NK-92 treated with Interleukin-12 subunit alpha and Interleukin-12 subunit beta, amount 100 ng/mL, for 24 hours (cell line): ENCODE results near the gene RARRES2.
"Not testable (repeated sequence)": the region's sequence is repeated elsewhere in the genome, so short reads cannot be mapped to it uniquely, and the experiment has no call there.

Experiments
- DNase-seq: peaks from one replicate; lab custom pipeline; 2025; lab: John Stamatoyannopoulos, UW

RARRES2 gene

GRCh38 chr7:150316987-150317386 lies 24.4 kb downstream of the RARRES2 start:
- DNase-seq = not testable (repeated sequence)

DNA sequence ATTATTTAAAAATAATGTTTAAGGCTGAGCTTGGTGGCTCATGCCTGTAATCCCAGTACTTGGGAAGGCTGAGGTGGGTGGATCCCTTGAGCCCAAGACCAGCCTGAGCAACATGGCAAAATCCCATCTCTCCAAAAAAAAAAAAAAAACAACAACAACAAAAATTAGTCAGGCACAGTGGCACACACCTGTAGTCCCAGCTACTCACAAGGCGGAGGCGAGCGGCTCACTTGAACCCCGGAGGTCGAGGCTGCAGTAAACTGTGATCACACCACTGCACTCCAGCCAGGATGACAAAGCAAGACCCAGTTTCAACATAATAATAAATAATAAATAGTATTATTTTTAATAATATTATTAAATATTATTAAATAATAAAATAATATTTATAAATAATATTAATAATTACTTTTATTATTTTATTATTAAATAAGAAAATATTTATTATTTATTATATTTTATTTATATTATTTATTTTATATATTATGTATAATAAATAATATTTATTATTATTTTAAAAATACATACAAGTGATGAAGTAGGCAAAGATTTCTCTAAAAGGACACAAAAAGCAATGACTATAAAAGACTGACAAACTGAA lies 26.7 kb downstream of the RARRES2 start:
- DNase-seq = no peak

DNA sequence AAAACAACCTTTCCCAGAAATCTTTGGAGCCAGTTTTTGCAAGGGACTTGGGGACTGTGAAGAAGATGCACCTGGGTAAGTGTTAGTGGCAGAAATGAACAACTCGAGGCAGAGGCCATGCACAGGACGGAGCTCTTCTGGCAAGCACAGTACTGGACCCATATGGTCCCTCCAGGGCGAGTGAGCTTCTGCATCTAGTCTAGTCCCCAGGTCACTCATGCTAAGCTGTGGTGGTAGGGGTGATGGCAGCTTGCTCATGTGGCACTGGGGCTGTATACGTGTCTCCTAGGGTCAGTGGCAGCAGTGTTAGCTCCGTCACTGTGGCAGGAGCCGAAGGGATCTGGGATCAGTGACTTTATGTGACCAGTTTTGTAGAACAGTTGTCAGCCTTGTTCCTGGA lies 27.6 kb downstream of the RARRES2 start:
- no peak for DNase-seq

GRCh38 chr7:150313367-150313809 lies 28.0 kb downstream of the RARRES2 start:
- DNase-seq = no peak

GRCh38 chr7:150312649-150313366 lies 28.6 kb downstream of the RARRES2 start:
- DNase-seq = not testable (repeated sequence)

- no peak for DNase-seq
These were observed 29.7 kb downstream of the RARRES2 start for GRCh38 chr7:150311711-150312110.

- no peak for DNase-seq
These were observed 30.3 kb downstream of the RARRES2 start for GRCh38 chr7:150311146-150311545.

GRCh38 chr7:150308575-150308974 lies 32.9 kb downstream of the RARRES2 start:
- no peak for DNase-seq

- DNase-seq = no peak
These were observed 33.5 kb downstream of the RARRES2 start for GRCh38 chr7:150307904-150308303.

GRCh38 chr7:150307129-150307528 lies 34.3 kb downstream of the RARRES2 start:
- DNase-seq = no peak

DNA sequence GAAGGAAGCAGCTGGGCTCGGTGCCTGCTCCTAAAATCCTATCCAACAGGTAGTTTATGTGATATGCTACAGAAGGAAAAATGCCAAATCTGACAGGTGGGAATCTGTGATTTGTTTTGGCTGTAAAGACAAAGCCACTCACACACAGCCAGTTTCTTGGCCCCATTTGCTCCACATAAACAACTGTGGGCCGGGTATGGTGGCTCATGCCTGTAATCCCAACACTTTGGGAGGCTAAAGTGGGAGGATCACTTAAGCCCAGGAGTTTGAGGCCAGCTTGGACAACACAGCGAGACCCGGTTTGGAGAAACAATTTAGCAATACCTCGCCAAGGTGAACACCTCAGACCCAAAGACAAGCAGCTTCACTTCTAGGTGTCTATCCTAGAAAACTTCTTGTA lies 35.1 kb downstream of the RARRES2 start:
- DNase-seq = not testable (repeated sequence)

DNA sequence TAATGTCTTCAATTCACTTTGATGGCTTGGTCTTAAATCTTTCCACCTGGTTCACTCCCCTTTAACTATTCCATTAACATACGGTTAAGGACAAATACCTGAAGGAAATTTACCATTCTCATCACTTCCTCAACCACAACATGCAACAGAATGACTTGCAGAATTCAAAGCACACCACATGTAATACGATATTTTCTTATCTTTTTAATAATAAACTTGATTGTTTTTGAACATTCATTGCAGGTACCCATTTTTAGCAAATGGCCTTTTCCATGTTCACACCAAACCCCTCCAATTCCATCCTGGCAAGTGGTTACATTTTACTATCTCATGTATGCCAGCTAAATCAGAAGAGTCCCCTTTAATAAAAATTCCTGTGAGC lies 35.5 kb downstream of the RARRES2 start:
- DNase-seq = not testable (repeated sequence)

GRCh38 chr7:150305259-150305902 lies 36.0 kb downstream of the RARRES2 start:
- DNase-seq = not testable (repeated sequence)

DNA sequence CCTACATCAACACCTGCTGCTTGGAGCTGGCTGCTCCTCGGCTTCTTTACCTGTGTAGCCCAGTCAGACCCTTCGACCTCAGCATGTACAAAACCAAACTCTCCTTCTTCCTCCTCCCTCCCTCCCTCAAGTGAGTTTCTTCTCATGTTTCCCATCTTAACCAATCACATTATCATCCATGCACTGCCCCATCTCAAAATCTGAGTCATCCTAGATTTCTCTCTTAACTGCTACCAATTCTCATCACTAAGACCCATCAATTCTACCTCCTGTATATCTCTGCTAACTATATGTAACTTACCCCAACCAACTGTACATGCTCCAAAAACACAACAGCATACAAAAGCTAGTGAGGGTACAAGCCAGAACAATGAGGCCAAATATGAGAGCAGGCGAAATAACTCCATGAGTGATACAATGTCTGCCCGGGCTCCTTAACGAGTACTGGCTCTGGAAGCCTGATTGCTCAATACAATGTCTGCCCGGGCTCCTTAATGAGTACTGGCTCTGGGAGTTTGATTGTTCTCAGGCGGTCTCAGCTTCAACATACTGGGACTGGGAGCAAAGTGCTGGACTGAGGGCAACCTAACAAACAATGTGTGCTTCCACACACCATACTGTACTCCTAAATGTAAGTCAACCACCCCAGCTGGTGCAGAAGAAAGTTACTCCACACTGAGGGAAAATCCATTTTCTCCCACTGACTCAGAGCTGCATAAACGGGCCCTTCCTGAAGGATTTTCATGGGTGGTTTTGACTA lies 36.8 kb downstream of the RARRES2 start:
- DNase-seq = not testable (repeated sequence)

DNA sequence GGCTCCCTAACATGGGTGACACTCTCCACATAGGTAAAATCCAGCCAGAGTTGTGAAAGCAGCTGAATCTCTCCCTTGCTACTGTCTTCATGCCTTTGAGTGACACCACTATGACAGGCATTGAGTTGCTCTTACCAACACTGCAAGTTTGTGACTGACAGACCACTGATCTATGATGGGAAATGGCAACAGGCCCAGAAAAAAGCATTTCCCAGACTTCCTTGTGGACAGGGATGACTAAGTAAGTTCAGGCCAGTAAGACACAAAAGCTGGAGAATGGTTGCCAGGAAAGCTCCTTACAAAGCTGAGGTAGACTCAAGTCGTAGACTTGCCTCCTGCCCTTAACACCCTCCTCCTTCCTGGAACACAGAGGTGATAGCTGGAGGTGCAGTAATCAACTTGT lies 38.5 kb downstream of the RARRES2 start:
- not testable (repeated sequence) for DNase-seq

- not testable (repeated sequence) for DNase-seq
These were observed 43.5 kb downstream of the RARRES2 start for GRCh38 chr7:150297978-150298377.

GRCh38 chr7:150296802-150297201 lies 44.6 kb downstream of the RARRES2 start:
- DNase-seq = not testable (repeated sequence)

DNA sequence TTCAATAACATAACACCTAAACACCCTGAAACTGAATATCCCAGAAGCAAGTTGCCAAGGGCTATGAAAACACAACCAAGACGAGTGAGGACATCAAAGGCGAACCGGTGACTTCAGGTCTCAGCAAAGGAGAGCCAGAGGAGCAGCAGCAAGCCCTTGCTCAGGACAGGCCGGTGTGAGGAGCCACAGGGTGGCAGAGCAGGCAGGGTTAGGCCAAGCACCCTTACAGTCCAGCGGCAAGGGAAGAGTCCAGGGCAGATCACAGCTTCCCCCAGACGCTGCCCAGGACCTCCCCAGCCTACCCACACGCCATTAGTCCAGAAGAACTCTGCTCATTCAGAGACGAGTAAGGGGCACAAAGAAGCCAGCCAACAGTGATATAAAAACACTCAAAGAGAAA lies 45.8 kb downstream of the RARRES2 start:
- DNase-seq = not testable (repeated sequence)

DNA sequence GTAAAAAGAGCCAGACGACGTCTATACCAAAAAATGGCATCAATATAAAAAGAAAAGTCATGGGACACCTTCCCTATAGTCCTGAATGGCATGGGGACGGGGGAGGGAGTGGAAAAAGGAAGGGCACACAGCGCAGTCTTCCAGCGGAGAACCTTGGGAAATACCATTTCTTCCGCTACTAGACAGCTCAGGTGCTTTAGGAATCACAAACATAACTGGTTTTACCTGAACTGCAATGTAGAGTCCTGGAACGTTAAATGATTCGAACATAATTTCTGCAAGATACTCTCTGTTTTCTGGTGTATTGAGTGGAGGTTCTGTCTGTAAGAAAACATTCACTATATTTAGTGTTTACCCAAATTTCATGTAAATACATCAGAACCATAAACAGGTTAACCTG lies 46.4 kb downstream of the RARRES2 start:
- not testable (repeated sequence) for DNase-seq

GRCh38 chr7:150290317-150290716 lies 51.1 kb downstream of the RARRES2 start:
- DNase-seq = not testable (repeated sequence)

DNA sequence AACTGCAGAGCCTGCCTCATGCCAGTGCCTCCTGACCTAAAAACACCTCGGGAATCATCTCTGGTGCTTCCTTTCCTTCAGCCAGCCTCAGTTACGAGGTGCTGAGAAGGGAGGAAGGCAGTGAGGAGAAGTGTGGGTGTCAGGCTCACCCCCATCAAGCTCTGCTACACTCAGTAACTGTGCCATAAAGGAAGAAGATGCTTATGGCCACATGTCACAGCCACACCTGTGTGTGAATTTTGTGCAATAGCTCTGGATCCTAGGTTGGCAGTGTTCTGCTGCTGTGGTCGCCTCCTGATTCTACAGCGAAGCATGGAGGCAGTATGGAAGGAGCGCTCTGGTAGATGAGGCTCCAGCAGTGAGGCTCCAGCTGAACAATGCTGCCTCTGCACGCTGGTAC lies 52.6 kb downstream of the RARRES2 start:
- not testable (repeated sequence) for DNase-seq
